TTC549 (cell line): ENCODE data around the gene CD58.
"Not testable (repeated sequence)": the region's sequence is repeated elsewhere in the genome, so short reads cannot be mapped to it uniquely, and the experiment has no call there.

Experiments used
- FAIRE-seq: peaks from 2 replicates; lab custom pipeline; 2012; peaks lifted over from hg19 to GRCh38; lab: Jason Lieb, UNC

CD58 gene

DNA sequence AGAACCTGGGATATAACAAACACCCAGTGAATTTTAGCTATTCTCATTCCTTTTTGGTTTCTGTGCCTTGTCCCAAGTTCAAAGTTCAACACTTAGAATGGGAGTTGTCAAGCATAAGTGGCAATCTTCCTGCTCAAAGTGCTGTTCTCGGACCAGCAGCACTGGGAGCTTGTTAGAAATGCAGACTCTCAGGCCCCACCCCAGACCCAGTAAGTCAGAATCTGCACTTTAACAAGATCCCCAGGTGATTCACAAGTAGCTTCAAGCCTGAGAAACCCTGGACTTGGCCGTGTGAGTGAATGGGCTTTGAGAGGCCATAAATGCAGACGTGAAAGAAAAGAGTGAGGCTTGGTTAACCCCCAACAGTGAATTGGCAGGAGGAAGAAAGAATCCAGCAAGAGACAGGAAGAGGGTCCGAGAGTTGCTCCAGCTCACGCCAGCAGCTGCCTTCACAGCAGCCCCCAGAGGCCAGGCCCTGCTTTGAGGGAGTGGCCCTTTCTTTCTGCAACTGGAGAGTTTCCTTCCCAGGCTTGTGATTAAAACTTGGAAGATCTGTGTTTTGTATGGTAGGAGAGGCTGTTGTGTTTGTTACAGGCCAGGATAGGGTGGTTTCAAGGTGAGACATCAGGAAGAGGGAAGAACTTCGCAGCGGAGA is 21.3 kb upstream of the CD58 start:
- FAIRE-seq = not testable (repeated sequence)

DNA sequence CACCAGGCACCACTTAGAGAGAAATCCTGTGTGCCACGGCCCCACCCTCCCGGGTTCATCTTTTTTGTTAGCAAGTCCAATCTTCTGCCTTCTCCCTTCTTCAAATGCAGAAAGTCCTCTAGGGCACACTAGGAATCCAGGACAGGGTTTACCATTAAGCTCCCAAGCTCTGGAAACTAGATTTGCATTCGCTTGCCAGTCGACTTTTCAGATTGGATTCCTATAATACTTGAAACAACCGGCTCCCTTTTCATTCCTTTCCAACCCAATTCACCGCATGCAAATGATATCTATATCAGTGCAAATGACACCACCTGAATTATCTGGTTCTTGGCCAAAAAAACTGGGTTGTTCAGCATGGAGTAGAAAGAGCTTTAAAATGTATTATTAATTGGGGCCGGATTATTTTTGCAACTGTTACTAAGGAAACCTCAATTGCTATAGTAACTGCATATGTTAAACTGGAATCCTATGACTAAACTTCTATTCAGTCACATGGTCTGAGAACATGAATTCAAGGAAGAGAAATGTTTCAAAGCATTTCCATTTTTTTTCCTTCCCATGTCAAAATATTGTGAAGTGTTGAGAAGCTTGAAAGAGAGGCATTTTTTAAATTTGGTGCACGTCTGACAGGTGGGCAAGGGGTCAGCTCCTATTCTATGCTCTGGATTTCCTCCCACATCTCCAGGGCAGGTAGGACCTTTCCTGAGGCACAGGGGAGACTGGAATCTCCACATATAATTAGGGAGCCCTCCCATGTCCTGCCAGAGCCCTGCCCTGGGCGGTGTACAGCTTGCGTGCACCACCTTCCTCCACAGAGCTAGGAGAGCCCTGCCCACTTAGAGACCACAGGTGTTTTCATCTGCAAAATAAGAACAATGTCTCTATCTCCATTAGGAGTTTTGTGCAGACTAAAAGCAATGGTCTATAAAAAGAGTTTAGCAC is 20.5 kb upstream of the CD58 start:
- not testable (repeated sequence) for FAIRE-seq

DNA sequence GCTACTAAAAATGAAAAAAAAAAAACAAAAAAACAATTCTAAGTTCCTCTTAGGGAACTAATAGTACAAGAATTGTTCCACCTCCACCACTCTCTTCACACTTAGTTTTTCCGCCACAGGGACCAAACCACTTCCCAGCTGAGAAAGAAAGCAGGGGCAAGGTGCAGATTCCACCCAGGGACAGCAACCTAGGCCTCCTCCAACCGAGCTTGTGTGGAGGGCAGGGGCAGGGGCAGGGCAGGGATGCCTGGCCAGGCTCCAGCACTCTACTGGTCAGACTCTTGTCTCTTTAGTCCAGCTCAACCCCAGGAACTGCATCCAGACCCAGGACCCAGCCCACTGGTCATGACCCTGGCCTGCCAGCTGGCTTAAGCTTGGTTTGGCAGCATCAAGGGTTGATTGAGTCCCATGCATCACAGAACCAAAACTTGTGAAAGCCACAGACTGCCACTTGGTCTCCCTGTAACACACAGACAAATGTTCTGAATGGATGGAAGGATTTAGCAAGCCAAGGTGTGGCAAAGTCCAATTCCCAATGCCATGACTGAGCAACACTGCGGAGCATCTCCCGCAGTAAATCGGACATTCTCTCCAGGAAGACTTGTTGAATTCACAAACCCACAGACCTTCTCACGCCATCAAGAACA is 19.7 kb upstream of the CD58 start:
- not testable (repeated sequence) for FAIRE-seq

DNA sequence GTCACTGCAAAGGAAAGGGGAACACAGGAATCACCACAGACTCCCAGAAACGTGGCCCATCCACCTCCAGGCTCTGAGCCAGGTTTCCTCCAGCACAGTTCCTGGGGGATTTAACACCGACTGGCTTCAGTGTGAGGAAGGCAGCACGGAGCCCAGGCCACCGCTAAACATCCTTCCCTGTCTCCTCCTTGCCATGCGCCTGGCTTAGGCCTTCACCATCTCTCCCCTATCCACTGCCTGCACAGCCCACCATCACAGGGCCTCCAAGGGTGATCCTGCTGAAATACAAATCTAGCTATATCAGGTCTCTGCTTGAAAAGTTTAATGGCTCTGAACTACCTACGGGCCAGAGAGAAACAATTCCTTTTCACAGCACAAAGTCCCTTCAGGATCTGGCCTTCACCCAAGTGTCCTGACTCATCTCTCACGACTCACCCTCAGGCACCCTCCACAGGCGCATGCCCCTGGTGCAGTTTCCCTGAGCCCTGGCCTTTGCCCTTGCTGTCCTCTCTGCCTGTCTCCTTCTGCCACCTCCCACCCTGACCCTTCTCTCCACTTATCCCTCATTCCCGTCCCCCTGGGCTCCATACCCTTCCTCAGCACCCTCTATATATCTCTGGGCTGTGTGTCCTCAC is 18.4 kb upstream of the CD58 start:
- not testable (repeated sequence) for FAIRE-seq

DNA sequence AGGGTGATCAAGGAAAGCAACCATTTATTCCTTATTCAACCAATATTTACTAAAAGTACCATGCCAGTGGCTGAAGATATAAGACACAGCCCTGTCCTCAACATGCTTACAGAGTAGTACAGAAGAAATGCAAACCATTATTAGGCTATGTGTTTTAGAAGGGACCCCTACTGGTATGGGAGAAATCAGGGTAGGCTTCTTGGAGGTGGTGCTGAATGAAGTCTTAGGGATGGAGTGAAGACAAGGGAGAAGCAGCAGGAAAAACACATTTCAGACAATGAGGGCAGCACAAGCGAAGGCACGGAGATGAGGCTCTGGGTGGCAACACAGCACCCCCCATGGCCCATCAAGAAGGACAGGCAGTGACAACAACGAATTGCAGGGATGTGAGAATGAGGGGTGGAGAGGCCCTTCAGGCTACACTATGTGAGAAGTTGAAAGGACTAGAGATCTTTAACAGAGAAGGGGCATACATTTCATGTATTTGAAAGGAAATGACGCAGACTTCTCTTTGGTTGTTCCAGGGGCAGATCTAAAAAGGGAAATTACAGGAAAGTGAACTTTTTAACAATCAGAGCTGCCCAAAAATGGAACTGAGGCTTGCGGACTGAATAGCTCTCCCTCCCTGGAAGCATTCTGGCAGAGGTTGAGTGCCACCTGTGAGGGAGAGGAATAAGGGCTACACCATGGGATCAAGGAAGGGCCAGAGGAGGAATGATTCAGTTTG is 16.8 kb upstream of the CD58 start:
- FAIRE-seq = no peak

DNA sequence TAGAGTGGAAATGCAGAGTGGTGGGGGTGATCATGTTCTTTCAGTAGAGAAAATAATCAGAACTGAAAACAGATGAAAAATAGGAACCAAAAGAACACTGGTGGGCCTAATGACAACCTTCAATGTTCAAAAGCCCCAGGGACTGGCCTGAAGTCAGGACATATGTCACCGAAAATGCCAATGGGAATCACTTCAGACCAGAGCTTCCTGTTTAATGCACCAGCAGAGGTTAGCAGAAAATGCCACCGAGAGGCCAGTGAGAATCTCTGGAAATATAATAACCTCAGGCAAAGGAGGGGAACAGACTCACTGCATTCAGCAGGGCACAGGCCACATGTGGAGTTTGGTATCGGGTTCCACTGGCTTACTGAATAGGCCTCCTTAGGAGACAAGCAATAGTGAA is 15.9 kb upstream of the CD58 start:
- no peak for FAIRE-seq

DNA sequence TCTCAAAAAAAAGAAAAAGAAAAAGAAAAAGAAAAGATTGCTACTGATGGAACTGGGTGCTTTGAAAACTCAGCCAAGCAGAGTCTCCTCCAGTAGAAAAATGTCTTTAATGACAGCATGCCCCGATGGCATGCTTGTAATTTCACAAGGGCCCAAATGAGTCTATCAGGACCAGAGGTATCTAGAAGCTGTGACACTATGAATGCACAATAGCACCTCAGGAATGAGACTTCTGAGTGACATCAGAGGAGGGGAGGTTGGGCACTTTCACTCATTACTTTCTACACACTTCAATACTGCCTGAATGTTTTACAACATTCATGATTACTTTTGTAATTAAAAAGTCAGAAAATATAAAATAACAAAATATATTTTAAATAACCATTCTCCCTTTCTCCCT is 15.1 kb upstream of the CD58 start:
- no peak for FAIRE-seq

DNA sequence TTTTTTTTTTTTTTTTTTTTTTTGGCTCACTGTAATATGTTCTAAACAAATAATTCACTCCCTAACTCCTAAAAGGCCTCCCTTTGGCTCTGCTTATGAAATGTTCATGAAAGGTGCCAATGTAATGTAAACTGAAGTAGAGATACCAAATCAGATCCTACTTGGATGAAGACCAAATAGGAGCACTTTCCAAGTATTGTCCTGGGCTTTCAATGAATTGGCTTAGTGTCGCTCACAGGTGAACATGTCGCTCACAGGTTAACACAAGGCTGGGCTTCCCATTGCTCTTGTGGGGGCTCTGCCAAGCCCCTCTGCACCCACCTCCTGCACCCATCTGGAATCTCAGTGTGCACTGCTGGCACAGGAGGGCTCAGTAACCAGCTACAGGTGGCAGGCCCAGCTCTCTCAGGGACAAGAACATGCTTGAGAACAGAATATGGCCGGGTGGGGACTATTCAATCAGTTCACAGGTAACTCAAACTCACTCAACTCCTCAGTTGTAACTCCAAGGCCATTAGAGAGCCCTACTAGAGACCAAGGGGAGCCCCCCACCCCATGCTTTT is 10.6 kb upstream of the CD58 start:
- no peak for FAIRE-seq

DNA sequence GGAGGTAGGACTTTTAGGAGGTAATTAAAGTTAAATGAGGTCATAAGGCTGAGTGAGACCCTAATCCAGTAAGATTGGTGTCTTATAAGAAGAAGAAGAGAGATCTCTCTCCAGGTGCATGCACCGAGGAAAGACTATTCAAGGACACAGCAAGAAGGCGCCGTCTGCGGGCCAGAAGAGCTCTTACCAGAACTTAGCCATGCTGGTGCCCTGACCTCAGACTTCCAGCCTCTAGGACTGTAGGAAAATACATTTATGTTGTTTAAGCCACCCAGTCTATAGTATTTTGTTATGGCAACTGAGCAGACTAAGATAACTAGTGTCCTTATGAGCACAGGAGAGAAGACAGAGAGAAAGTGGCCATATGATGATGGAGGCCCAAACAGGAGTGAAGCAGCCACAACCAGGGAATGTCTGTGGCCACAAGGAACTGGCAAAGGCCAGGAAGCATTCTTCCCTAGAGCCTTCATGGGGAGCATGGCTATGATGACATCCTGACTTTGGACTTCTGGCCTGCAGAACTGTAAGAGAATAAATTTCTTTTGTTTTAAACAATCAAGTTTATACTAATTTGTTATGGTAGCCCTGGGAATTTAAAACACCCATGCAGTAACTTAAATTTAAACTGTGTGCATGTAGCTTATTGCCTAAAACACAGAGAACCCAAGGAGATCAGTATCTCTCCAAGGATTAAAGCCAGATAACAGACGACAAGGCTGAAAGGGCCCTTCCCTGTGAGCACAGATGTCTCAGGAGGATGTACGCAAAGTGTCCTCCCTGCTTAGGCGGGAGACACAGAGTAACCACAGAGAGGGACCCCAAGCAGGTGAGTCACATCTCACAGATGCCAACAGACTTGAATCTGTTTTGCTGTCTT is 9.9 kb upstream of the CD58 start:
- FAIRE-seq = no peak

DNA sequence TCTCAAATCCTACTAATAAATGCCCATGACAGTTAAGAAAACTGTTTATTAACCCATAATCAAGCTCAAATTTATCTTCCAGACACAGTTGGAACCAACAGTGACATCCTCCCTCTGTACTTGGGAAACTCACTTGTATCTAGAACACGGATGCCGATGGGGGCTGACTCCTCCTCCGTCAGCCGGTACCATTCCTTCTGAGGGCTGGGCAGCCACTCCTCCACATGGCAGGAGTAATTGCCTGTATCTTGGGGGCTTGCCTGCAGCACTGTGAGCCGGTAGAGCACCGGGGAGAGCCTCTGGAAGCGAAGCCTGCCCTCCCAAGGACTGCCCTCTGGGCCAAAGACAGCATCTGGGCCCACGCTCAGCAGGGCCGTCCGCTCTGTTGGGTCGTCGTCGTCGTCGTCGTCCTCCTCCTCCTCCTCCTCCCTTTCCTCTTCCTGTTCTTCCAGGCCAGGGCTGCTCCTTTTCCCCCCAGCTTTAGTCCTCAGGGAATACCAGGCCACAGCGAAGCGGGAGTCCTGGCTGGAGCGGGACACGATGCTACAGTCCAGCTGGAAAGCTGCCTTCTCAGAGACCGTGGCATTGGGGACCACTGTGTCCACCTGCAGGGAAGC is 8.5 kb upstream of the CD58 start:
- FAIRE-seq = no peak

DNA sequence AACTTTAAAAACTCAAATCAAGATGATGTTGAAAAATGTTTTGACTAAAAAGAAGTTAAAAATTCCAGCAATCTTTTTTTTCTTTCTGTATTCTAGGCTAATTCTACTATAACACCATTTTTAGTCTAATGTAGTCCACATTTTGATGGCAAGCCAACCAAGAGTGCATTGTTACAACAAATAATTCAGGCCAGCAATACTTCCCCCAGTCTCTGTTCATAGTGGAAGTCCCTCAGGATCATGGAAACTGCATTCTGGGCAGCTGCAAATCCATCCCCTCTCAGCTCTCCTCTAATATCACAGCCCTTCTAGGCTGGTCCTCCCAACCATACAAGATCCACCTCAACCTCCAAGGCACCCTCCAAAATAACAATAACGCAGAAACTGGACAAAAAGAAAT is 7.8 kb upstream of the CD58 start:
- FAIRE-seq = no peak

DNA sequence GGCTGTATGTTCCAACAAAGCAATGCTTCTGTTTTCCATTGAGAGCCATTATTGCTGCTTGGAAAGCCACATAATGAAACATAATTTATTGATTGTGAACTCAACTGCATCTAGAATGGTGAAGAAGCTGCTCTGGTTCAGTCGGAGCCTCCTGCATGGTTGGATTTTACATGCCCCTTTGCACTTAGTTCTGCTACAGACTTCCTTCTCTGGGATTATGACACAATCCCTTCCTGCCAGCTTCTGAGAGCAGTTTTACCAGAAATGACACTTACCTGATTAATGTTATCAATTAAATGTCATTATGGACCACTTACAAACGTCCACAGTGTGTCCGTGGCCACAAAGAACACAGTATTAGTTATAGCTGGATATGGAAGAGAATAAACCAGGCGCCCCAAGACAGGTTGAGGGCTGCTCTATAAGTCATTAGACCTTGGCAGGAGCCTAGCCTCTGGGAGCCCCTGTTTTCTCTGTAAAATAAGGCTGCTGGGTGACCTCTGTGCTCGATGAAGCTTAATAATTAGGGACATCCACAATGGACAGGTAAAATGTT is 7.0 kb upstream of the CD58 start:
- FAIRE-seq = no peak

DNA sequence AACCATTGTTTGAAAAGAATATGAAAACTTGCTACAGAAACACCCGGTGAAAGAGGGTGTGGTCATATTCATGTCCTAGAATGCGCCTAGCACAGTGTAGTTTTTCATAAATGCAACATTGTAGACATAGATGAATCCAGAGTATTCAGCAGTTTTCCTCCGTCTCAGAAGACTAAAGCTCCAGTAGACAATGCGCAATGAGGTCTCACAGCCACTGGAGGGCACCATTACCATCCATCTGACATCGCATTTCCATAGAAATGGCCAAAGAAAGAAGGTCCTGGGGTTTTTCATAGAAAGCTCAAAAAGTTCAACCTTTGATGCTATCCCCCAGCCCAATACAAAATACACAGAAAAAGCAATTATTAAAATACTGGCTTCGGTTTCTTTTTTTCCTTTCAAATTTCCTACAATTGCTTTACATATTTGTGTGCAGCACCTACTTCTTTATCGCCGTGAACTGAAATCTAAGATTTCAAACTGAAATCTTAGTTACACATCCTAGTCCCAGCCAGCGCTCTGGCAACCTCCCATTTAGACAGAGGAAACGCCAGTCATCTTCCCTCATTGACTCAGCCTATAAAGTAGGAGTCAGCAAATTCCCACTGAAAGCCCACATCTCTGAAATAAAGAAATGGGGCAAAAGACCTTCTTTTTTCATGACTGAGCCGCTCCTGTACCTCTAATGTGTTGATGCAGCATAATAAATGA is 3.9 kb upstream of the CD58 start:
- no peak for FAIRE-seq

DNA sequence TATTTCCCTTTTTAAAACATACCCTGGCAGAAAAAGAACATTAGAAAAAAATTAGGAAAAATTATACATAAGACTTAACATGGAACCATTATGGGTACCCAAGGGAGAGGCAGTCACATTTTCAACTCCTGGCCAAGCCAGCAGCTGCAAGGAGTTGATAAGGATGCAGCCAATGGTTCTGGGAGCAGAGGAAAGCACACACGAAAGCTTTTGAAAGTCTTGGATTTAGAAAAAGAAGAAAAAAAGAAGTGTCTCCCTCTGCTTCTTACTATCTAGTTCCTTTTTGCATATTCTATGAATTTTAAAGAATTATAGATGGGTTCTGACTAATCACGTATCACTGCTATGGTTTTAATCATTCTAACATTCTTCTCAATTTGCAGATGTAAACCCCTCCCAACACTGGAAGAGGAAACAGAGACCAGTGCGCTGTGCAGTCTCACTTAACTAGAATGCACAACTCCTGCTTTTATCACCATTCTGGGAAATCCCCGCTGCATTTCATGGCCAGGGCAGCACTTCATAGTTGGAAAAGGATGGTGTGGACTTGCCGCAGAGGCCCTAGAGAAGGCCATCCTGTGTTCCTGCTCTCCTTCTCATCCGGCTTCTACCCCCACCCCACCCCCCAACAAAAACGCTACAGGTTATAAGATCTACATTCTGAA is 2.7 kb upstream of the CD58 start:
- FAIRE-seq = no peak

DNA sequence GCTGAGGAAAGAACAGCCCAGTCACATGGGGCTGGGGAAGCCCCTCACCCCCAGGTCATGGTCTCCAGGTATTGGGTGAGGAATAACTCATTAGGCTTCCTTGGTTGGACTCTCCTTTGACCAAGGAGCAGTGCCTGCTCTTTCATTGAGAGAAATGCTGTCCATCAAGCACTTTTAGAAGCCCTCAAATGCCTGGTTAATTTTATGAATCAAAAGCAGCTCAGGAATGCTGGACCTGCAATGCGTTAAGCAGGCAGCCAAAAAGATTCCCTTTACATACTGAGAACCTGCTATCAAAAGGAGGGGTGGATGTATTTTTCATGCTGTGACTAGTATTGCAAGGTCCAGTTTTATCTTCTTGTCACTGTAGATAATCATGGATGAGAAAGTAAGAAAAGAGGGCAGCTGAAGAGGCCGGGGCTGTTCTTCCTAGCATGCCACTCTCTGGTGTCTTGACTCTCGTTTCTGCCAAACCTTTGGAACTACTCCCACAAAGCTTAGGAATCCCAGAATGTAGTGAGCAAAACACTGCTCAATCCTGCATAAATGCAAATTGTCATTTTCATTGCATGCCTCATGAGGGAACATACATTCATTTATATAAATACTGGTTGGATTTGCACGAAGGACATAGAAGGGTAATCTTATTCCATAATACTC is 2.1 kb upstream of the CD58 start:
- FAIRE-seq = no peak

DNA sequence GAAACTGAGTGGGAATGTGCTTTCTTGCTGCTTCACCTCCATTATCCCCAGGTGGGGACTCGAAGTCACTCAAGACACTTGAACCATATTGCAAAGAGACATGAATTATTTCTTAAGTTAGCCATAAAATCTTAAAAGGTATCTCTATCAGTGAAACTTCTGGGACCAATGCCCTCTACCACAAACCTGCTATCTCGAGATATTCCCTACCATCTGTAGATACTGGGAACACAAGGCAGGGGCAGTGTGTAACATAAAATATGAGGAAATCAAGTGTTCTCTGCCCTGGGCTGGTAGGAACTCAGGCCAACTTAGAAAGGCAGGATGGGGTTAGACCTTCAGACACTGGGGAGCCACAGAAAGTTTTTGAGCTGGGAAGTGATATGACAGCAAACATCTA is 1.3 kb upstream of the CD58 start:
- FAIRE-seq = no peak

DNA sequence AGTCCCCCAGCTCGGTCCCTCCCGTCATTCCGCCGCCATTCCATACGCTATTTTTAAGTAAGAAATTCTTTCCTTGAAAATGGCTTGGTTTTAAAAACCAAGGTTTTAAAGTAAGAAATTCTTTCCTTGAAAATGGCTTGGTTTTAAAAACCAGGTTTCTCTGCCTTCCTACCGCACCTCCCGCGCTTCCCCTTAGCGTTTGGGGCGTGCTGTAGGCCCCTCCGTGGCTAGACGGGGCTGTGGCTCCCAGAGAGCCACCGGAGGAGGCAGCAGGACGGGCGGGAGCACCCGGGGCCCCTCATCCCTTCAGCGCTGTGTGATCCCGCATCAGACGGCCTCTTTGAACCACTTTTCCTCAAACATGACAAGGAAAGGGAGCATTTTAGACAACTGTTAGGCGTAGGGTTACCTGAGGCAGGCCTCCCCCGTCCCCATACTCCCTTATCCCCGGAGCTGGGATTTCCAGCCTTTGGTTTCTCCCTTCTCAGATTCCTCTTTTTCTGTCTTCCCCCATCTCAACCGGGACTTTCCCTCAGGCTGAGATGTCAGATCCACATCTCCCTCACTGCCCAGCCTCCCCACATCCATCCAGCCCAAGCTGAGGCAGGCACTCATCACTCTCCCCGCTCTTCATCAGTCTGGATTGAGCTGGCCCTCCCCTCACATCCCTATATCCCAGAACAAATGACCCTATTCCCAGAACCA is 541 bp upstream of the CD58 start:
- FAIRE-seq = no peak
